HL-60 (cell line): ENCODE results near the gene PAFAH1B2.
"Not testable (repeated sequence)": the region's sequence is repeated elsewhere in the genome, so short reads cannot be mapped to it uniquely, and the experiment has no call there.

Source experiments
- POLR2AphosphoS5 ChIP-seq: IDR thresholded peaks from 2 replicates; pipeline ENCODE4 v1.6.1; 2012; ENCODE audit warnings: low read depth
- TF ChIP-seq, protein P1 (sequence below): IDR thresholded peaks from one replicate; pipeline ENCODE4 v1.5.1; 2011; ENCODE audit warnings: low read length, control low read depth, inconsistent platforms; ENCODE audit not compliant: insufficient read depth
- TF ChIP-seq, protein P2 (sequence below): IDR thresholded peaks from 2 replicates; pipeline ENCODE4 v1.6.1; 2012; ENCODE audit warnings: low read depth; ENCODE audit not compliant: insufficient replicate concordance

DNA sequence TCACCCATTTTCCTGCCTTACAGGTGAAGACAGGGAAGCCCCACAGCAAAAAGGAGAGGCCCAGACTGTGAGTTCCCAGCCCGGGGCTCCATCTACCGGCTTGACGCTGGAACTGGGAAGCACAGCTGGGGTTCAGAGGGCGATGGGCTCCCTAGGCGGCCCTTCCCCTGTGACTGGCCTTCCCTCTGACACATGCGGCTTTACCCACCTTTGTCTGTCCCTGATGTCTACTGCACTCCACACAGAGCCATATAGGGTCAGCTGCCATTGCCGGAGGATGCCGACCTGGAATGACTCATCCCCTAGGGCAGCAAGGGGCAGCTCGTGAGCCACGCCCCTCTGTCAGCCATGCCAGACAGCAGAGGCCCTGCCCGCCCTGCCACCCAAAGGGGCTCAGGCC lies 62.8 kb downstream of the PAFAH1B2 start:
- TF ChIP-seq, protein P1, sequence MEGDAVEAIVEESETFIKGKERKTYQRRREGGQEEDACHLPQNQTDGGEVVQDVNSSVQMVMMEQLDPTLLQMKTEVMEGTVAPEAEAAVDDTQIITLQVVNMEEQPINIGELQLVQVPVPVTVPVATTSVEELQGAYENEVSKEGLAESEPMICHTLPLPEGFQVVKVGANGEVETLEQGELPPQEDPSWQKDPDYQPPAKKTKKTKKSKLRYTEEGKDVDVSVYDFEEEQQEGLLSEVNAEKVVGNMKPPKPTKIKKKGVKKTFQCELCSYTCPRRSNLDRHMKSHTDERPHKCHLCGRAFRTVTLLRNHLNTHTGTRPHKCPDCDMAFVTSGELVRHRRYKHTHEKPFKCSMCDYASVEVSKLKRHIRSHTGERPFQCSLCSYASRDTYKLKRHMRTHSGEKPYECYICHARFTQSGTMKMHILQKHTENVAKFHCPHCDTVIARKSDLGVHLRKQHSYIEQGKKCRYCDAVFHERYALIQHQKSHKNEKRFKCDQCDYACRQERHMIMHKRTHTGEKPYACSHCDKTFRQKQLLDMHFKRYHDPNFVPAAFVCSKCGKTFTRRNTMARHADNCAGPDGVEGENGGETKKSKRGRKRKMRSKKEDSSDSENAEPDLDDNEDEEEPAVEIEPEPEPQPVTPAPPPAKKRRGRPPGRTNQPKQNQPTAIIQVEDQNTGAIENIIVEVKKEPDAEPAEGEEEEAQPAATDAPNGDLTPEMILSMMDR, result not testable (repeated sequence)
- not testable (repeated sequence) for TF ChIP-seq POLR2AphosphoS5
- TF ChIP-seq, protein P2, sequence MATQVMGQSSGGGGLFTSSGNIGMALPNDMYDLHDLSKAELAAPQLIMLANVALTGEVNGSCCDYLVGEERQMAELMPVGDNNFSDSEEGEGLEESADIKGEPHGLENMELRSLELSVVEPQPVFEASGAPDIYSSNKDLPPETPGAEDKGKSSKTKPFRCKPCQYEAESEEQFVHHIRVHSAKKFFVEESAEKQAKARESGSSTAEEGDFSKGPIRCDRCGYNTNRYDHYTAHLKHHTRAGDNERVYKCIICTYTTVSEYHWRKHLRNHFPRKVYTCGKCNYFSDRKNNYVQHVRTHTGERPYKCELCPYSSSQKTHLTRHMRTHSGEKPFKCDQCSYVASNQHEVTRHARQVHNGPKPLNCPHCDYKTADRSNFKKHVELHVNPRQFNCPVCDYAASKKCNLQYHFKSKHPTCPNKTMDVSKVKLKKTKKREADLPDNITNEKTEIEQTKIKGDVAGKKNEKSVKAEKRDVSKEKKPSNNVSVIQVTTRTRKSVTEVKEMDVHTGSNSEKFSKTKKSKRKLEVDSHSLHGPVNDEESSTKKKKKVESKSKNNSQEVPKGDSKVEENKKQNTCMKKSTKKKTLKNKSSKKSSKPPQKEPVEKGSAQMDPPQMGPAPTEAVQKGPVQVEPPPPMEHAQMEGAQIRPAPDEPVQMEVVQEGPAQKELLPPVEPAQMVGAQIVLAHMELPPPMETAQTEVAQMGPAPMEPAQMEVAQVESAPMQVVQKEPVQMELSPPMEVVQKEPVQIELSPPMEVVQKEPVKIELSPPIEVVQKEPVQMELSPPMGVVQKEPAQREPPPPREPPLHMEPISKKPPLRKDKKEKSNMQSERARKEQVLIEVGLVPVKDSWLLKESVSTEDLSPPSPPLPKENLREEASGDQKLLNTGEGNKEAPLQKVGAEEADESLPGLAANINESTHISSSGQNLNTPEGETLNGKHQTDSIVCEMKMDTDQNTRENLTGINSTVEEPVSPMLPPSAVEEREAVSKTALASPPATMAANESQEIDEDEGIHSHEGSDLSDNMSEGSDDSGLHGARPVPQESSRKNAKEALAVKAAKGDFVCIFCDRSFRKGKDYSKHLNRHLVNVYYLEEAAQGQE, result not testable (repeated sequence)
